Globus pallidus (tissue), 1 donor: Measurements from ENCODE around the gene TNFRSF12A.
A peak's percentile ranks its signal among the peaks of the same experiment; 100 is the strongest.

Experiments
- DNase-seq: peaks from one replicate; pipeline ENCODE4 v3.0.0-alpha.2; 2015; ENCODE audit warnings: low spot score

TNFRSF12A gene

GRCh38 chr16:3020247-3020603 lies at the start of gene TNFRSF12A:
TNFRSF12A (plus strand) TSS chr16:3020368; CDS start chr16:3020398, 30 bp downstream.
- DNase-seq, result peak; percentile 52

- no peak for DNase-seq
Observed at GRCh38 chr16:2970563-2970962, 49.6 kb upstream of the TNFRSF12A start.

- DNase-seq, result no peak
Observed at GRCh38 chr16:2971134-2971984, 48.8 kb upstream of the TNFRSF12A start.

GRCh38 chr16:2971985-2972784 lies 48.0 kb upstream of the TNFRSF12A start:
- no peak for DNase-seq

GRCh38 chr16:2973093-2973492 lies 47.1 kb upstream of the TNFRSF12A start:
- DNase-seq, result peak; percentile 65

GRCh38 chr16:2973605-2974318 lies 46.4 kb upstream of the TNFRSF12A start:
- DNase-seq, result peak; percentile 58

GRCh38 chr16:2974319-2975056 lies 45.7 kb upstream of the TNFRSF12A start:
- DNase-seq, result no peak

GRCh38 chr16:2975161-2975795 lies 44.9 kb upstream of the TNFRSF12A start:
- DNase-seq, result no peak

GRCh38 chr16:2976201-2976600 lies 44.0 kb upstream of the TNFRSF12A start:
- DNase-seq, result no peak

GRCh38 chr16:2976673-2977072 lies 43.5 kb upstream of the TNFRSF12A start:
- no peak for DNase-seq

GRCh38 chr16:2977440-2977839 lies 42.7 kb upstream of the TNFRSF12A start:
- no peak for DNase-seq

- no peak for DNase-seq
Observed at GRCh38 chr16:2979669-2980226, 40.4 kb upstream of the TNFRSF12A start.

- DNase-seq, result peak; percentile 83
Observed at GRCh38 chr16:2980227-2981176, 39.7 kb upstream of the TNFRSF12A start, which contains the start of gene PKMYT1. PKMYT1 (minus strand) TSS chr16:2980446; CDS start chr16:2979657, 789 bp downstream.

GRCh38 chr16:2981177-2981898 lies 38.8 kb upstream of the TNFRSF12A start:
- no peak for DNase-seq

- DNase-seq, result no peak
Observed at GRCh38 chr16:2981899-2982250, 38.3 kb upstream of the TNFRSF12A start.

GRCh38 chr16:2982402-2982801 lies 37.8 kb upstream of the TNFRSF12A start:
- DNase-seq, result no peak

GRCh38 chr16:2983706-2984136 lies 36.4 kb upstream of the TNFRSF12A start:
- DNase-seq, result no peak

- DNase-seq, result no peak
Observed at GRCh38 chr16:2985462-2985861, 34.7 kb upstream of the TNFRSF12A start.

GRCh38 chr16:2985893-2986355 lies 34.2 kb upstream of the TNFRSF12A start:
- DNase-seq, result no peak
